ENCODE data around the gene TAAR6. TPM values are rescaled to one million over a fixed set of nuclear protein-coding genes. Genes with fewer than 3 reads are reported as not detected.

The TAAR6 gene
- total and polyA plus RNA-seq, 2 donors (not counting 3 experiments of a cell fraction or from before 2014, with no cell fraction given): not detected

GRCh38 chr6:132537977-132538376, 32.1 kb upstream of the TAAR6 start, which contains the start of gene TAAR9:
Gene TAAR9, plus strand, starts transcription at chr6:132538277. Its CDS starts 13 bp downstream, at chr6:132538290.
- ChIA-PET POLR2A (no interaction called here), CTCF (interaction anchor here (0.8 to 1.1 kb wide), 2 partner anchors 8 to 258 kb away, joined by 3 to 4 read pairs; no protein-coding TSS in a partner anchor)
- Histone ChIP-seq H3K4me3 (replicated peaks in 1 of 3; ENCODE audit: insufficient read depth in 1 of 3, low read depth in 1 of 3, low read length in 3 of 3) (no peak within 1 kb of the TSS), H2AFZ (ENCODE audit: low read depth, low read length) (no peak within 1 kb of the TSS), H3K27ac (ENCODE audit: insufficient read depth, low read depth, low read length) (no peak within 1 kb of the TSS), H3K9me1 (replicated peaks; ENCODE audit: control insufficient read depth, extremely low read depth, insufficient read depth, low read length) (no peaks in the 10 kb centered on the region), H3K4me1 (ENCODE audit: control insufficient read depth, extremely low read depth, insufficient read depth, low read length) (no peaks in the 10 kb centered on the region), H3K27me3 (ENCODE audit: control insufficient read depth in 2 of 2, insufficient read depth in 2 of 2, low read length in 2 of 2) (peaks cover 6 to 43% of the 10 kb centered on the region in 2 experiments), H3K4me2 (ENCODE audit: insufficient read depth, low read length) (no peak within 1 kb of the TSS), H3K79me2 (ENCODE audit: control insufficient read depth, insufficient read depth, low read length) (no peaks in the 10 kb centered on the region), H3K9me3 (replicated peaks; ENCODE audit: control insufficient read depth, insufficient read depth, low read length) (no peaks in the 10 kb centered on the region), H3K9ac (replicated peaks; ENCODE audit: extremely low read depth, insufficient read depth, low read length) (no peak within 1 kb of the TSS), H4K20me1 (replicated peaks; ENCODE audit: control insufficient read depth, extremely low read depth, insufficient read depth, low read length) (no peaks in the 10 kb centered on the region), H3K36me3 (ENCODE audit: control insufficient read depth in 2 of 2, extremely low read depth in 1 of 2, insufficient read depth in 2 of 2, low read length in 2 of 2) (no peaks in the 10 kb centered on the region)
- dilution Hi-C loops (cut with MboI; ENCODE audit: extremely low pct_ligation_motif_present, low sequenced_read_pairs) (no loop called here), intact Hi-C loops (cut with micrococcal nuclease) (no loop called here)
- no TSS peak for BruUV-seq (replicated peaks)
- DNase-seq (ENCODE audit: low read depth, low spot score): no peak
- no peak for TF ChIP-seq GATA2 (IDR thresholded peaks at IDR 0.05; ENCODE audit: insufficient read depth, insufficient read length, low read depth, low read length)
- TF ChIP-seq CTCF (IDR thresholded peaks at IDR 0.05; ENCODE audit: extremely low read depth in 1 of 2, insufficient read depth in 1 of 2, low read depth in 1 of 2, low read length in 2 of 2): no peak
- no peak for TF ChIP-seq POLR2A (IDR thresholded peaks at IDR 0.05; ENCODE audit: low read depth, low read length)
- no peak for TF ChIP-seq POLR2AphosphoS5 (IDR thresholded peaks at IDR 0.05; ENCODE audit: insufficient read depth, low read depth, low read length)
- TF ChIP-seq FOS (IDR thresholded peaks at IDR 0.05; ENCODE audit: borderline replicate concordance, insufficient read depth, low read length): no peak
- no peak for TF ChIP-seq MYC (IDR thresholded peaks at IDR 0.05; ENCODE audit: low read depth, low read length)
- no peak for TF ChIP-seq JUN (IDR thresholded peaks at IDR 0.05; ENCODE audit: borderline replicate concordance, insufficient read depth, insufficient read length, low read depth)
- TF ChIP-seq, protein P1, sequence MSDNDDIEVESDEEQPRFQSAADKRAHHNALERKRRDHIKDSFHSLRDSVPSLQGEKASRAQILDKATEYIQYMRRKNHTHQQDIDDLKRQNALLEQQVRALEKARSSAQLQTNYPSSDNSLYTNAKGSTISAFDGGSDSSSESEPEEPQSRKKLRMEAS (IDR thresholded peaks at IDR 0.05; ENCODE audit: insufficient read depth, insufficient read length): no peak
- no peak for TF ChIP-seq EZH2 (IDR thresholded peaks at IDR 0.05; ENCODE audit: borderline replicate concordance, low read depth, low read length, severe bottlenecking)
- no peak for FAIRE-seq
